ENCODE data around the gene ATG16L1. TPM values are rescaled to one million over a fixed set of nuclear protein-coding genes. Genes with fewer than 3 reads are reported as not detected.

The ATG16L1 gene
- total RNA-seq, 1 donor from 2014 or later, result 18.3 TPM

Small RNAs within 50 kb of the gene (small RNA-seq; reads per million reads assigned to genes)
- gene RN7SL32P (not detected), gene SCARNA5 (24.6 reads per million, percentile 94 among the genes with 10 or more reads in this experiment), gene SCARNA6 (7.1 reads per million, percentile 91 among the genes with 10 or more reads in this experiment)

Other genes with a start within 250 kb of the ATG16L1 start
- gene NGEF, start 238.4 kb upstream of the ATG16L1 start, total RNA-seq, result 2.6 TPM
- gene NEU2, start 219.0 kb upstream of the ATG16L1 start, total RNA-seq, result not detected
- gene INPP5D, start 191.3 kb upstream of the ATG16L1 start, total RNA-seq, result 8.4 TPM
- not detected for gene SAG, start 56.1 kb downstream of the ATG16L1 start, total RNA-seq
- gene DGKD, start 102.8 kb downstream of the ATG16L1 start, total RNA-seq, result 17.2 TPM

All from skeletal muscle tissue (tissue), 2 donors.